Fibroblast of lung (primary cell): ENCODE results near the gene C13orf42. TPM values are rescaled to one million over a fixed set of nuclear protein-coding genes. Genes with fewer than 3 reads are reported as not detected.

Experiments
- DNase-seq, 2 donors: peaks; one replicate each; pipeline versions ENCODE4 v3.0.0 to v3.0.0-alpha.2; 2010; ENCODE audit warnings: low read depth in 2 of 2
- H2AFZ ChIP-seq: 2 replicates; pipeline ENCODE4 v1.5.1; 2012; ENCODE audit warnings: low read length, control low read depth, inconsistent platforms
- H3K27ac ChIP-seq: 2 replicates; pipeline ENCODE4 v1.5.1; 2011; ENCODE audit warnings: low read length, control low read depth; ENCODE audit not compliant: insufficient read depth
- H3K27me3 ChIP-seq: 2 replicates; pipeline ENCODE4 v1.5.1; 2011; ENCODE audit warnings: mild to moderate bottlenecking, low read length; ENCODE audit not compliant: control insufficient read depth, insufficient read depth
- H3K36me3 ChIP-seq: 2 replicates; pipeline ENCODE4 v1.5.1; 2011; ENCODE audit warnings: low read length; ENCODE audit not compliant: control insufficient read depth, insufficient read depth
- H3K4me1 ChIP-seq: 2 replicates; pipeline ENCODE4 v1.5.1; 2011; ENCODE audit warnings: low read length; ENCODE audit not compliant: control insufficient read depth, insufficient read depth; ENCODE audit errors: extremely low read depth
- H3K4me2 ChIP-seq: 2 replicates; pipeline ENCODE4 v1.5.1; 2011; ENCODE audit warnings: low read length, control low read depth; ENCODE audit not compliant: insufficient read depth; ENCODE audit errors: extremely low read depth
- H3K4me3 ChIP-seq, 4 experiments: fragments of 200-600 bp in 1 of 4; sonication (generic) in 1 of 4; replicated peaks in 1 of 4; 2 replicates each; pipeline ENCODE4 v1.5.1; 2011 to 2016; ENCODE audit warnings: low read length in 4 of 4, low read depth in 3 of 4, mild to moderate bottlenecking in 3 of 4, control low read depth in 2 of 4, inconsistent platforms in 1 of 4, mixed read lengths in 1 of 4; ENCODE audit not compliant: insufficient read depth in 1 of 4; ENCODE audit errors: control extremely low read depth in 1 of 4
- H3K79me2 ChIP-seq: 2 replicates; pipeline ENCODE4 v1.5.1; 2012; ENCODE audit warnings: mild to moderate bottlenecking, low read length, inconsistent platforms; ENCODE audit not compliant: control insufficient read depth, insufficient read depth
- H3K9ac ChIP-seq: 2 replicates; pipeline ENCODE4 v1.5.1; 2011; ENCODE audit warnings: mild to moderate bottlenecking, low read length, control low read depth; ENCODE audit not compliant: insufficient read depth
- H3K9me3 ChIP-seq: 2 replicates; pipeline ENCODE4 v1.5.1; 2012; ENCODE audit warnings: low read depth, low read length; ENCODE audit not compliant: control insufficient read depth, insufficient read depth
- H4K20me1 ChIP-seq: 2 replicates; pipeline ENCODE4 v1.5.1; 2011; ENCODE audit warnings: low read length; ENCODE audit not compliant: control insufficient read depth, insufficient read depth; ENCODE audit errors: extremely low read depth
- EZH2 ChIP-seq: IDR thresholded peaks from 2 replicates; pipeline ENCODE4 v1.5.1; 2012; ENCODE audit warnings: low read length, control low read depth, mild to moderate bottlenecking; ENCODE audit errors: missing control alignments
- polyA plus RNA-seq, 2 donors: library from polyadenylated mRNA; depleted of rRNA in 1 of 2; stranded (reverse) in 1 of 2; unstranded in 1 of 2; fragments of >200 nt; gene quantifications; 2 replicates each; pipeline ENCODE4 v1.2.1, GENCODE V29; 2011 to 2012; ENCODE audit warnings: missing spikeins in 1 of 2
- total RNA-seq: library from RNA; depleted of rRNA; stranded (reverse); fragments of >200 nt; gene quantifications from 2 replicates; pipeline ENCODE4 v1.2.1, GENCODE V29; 2014
- TF ChIP-seq, protein P1 (sequence below), 2 donors: IDR thresholded peaks in 1 of 2; conservative IDR thresholded peaks in 1 of 2; 1 replicate in 1 of 2; 2 replicates in 1 of 2; pipeline ENCODE4 v1.5.1; 2011 to 2012; ENCODE audit warnings: low read length in 2 of 2, control low read depth in 1 of 2, inconsistent platforms in 1 of 2, low read depth in 1 of 2, mild to moderate bottlenecking in 1 of 2

The C13orf42 gene
- total and polyA plus RNA-seq, 2 donors (not counting 1 experiment from before 2014, with no cell fraction given): not detected

DNA sequence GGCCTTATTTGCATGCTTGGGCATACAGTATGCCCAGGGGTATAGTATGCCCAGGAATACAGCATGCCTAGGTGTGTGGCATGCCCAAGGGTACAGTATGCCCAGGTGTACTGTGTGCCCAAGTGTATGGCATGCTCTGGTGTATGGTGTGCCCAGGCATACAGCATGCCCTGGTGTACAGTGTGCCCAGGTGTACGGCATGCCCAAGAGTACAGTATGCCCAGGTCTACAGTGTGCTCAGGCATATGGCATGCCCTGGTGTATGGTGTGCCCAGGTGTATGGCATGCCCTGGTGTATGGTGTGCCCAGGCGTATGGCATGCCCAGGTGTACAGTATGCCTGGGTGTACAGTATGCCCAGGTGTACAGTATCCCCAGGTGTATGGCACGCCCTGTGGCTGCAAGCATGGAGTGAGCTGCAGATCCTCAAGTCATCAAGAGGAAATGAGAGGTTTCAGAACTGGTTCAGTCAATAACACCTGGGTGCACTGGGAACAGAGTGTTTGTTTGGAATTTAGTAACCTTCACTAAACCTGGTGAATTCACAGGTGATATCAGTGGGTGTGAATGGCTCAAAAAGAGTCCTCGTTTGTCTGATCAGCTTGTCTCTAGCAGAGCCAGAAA lies 7.8 kb upstream of the C13orf42 start:
- Histone ChIP-seq H3K9me3 (no peaks in the 10 kb centered on the region), H3K4me1 (no peaks in the 10 kb centered on the region), H3K4me2 (no peak overlapping the region), H3K4me3 (no peak overlapping the region), H2AFZ (no peak overlapping the region), H4K20me1 (no peaks in the 10 kb centered on the region), H3K36me3 (no peaks in the 10 kb centered on the region), H3K27me3 (no peaks in the 10 kb centered on the region), H3K79me2 (no peaks in the 10 kb centered on the region), H3K9ac (no peak overlapping the region), H3K27ac (no peak overlapping the region)
- TF ChIP-seq, protein P1, sequence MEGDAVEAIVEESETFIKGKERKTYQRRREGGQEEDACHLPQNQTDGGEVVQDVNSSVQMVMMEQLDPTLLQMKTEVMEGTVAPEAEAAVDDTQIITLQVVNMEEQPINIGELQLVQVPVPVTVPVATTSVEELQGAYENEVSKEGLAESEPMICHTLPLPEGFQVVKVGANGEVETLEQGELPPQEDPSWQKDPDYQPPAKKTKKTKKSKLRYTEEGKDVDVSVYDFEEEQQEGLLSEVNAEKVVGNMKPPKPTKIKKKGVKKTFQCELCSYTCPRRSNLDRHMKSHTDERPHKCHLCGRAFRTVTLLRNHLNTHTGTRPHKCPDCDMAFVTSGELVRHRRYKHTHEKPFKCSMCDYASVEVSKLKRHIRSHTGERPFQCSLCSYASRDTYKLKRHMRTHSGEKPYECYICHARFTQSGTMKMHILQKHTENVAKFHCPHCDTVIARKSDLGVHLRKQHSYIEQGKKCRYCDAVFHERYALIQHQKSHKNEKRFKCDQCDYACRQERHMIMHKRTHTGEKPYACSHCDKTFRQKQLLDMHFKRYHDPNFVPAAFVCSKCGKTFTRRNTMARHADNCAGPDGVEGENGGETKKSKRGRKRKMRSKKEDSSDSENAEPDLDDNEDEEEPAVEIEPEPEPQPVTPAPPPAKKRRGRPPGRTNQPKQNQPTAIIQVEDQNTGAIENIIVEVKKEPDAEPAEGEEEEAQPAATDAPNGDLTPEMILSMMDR (conservative IDR thresholded peaks at IDR 0.05 in 1 of 2, IDR thresholded peaks at IDR 0.05 in 1 of 2; ENCODE audit: low read depth in 1 of 2, low read length in 2 of 2): no peak
- TF ChIP-seq EZH2: no peak
- DNase-seq: no peak

DNA sequence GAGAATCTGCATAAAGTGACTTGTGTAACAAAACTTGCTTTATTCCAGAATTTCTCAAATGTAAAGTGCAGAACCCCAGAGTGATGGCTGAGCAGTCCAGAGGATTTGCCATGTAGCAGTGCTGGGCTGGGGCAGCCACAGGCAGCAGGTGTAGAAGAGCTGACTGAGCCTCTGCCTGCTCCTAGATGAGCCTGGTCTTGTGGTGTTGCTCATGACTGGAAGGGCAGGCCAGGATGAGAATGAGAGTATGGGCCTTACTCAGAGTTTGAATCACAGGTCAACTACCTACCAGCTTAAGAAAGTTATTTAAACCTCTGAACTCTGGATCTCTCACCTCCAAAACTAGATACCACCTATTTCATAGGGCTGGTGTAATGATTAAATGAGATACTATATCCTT lies 2.9 kb upstream of the C13orf42 start:
- H3K27me3 ChIP-seq: no peaks in the 10 kb centered on the region
- H3K4me2 ChIP-seq: no peak overlapping the region
- H3K9ac ChIP-seq: no peak overlapping the region
- H3K4me3 ChIP-seq: no peak overlapping the region
- TF ChIP-seq, protein P1 (conservative IDR thresholded peaks at IDR 0.05 in 1 of 2, IDR thresholded peaks at IDR 0.05 in 1 of 2; ENCODE audit: low read depth in 1 of 2, low read length in 2 of 2): no peak
- no peak for TF ChIP-seq EZH2
- H2AFZ ChIP-seq: no peak overlapping the region
- no peaks in the 10 kb centered on the region for H4K20me1 ChIP-seq
- no peak overlapping the region for H3K27ac ChIP-seq
- no peaks in the 10 kb centered on the region for H3K4me1 ChIP-seq
- DNase-seq: no peak
- H3K9me3 ChIP-seq: no peaks in the 10 kb centered on the region
- no peaks in the 10 kb centered on the region for H3K36me3 ChIP-seq
- no peaks in the 10 kb centered on the region for H3K79me2 ChIP-seq

DNA sequence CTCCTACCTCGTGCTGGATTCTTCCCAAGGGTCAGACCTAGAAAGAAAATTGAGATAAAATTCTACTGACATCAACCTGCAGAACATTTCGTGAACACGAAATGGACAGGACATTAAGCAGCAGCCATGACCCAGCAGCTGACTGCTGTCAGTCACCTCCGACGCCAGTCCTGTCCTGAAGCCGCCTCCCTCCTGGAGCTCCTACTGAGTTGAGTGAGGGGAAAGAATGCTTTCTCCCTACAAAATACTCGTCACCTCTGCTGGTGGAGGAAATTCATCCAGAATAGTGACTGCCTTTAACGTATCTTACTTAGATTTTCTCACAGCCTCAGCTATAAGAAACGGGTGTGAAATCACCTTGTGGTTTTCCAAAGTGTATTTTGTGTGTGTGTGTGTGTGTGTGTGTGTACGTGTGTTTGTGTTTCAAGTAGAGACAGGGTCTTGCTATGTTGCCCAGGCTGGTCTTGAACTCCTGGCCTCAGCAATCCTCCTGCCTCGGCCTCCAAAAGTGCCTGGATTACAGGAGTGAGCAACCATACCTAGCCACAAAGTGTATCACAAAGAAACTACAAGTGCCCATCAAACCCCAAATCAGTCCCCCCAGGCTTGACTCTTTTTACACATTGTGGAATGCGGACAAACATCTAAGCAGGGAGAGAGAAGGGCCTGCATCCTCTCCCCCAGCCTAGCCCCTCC lies 2.3 kb upstream of the C13orf42 start:
- no peak for DNase-seq
- Histone ChIP-seq H2AFZ (no peak overlapping the region), H4K20me1 (no peaks in the 10 kb centered on the region), H3K27me3 (peaks cover 2% of the 10 kb centered on the region), H3K9ac (no peak overlapping the region), H3K27ac (no peak overlapping the region), H3K36me3 (no peaks in the 10 kb centered on the region), H3K4me1 (no peaks in the 10 kb centered on the region), H3K79me2 (no peaks in the 10 kb centered on the region), H3K4me2 (no peak overlapping the region), H3K4me3 (no peak overlapping the region), H3K9me3 (no peaks in the 10 kb centered on the region)
- no peak for TF ChIP-seq EZH2
- TF ChIP-seq, protein P1 (conservative IDR thresholded peaks at IDR 0.05 in 1 of 2, IDR thresholded peaks at IDR 0.05 in 1 of 2; ENCODE audit: low read depth in 1 of 2, low read length in 2 of 2): no peak
